COLO829 (cell line): ENCODE data around the gene PTPRO.
A peak's percentile ranks its signal among the peaks of the same experiment; 100 is the strongest.
"Not testable (repeated sequence)": the region's sequence is repeated elsewhere in the genome, so short reads cannot be mapped to it uniquely, and the experiment has no call there.

Experiments used
- DNase-seq: peaks from one replicate; pipeline ENCODE4 v3.0.0; 2012; ENCODE audit warnings: low spot score

Gene PTPRO

DNA sequence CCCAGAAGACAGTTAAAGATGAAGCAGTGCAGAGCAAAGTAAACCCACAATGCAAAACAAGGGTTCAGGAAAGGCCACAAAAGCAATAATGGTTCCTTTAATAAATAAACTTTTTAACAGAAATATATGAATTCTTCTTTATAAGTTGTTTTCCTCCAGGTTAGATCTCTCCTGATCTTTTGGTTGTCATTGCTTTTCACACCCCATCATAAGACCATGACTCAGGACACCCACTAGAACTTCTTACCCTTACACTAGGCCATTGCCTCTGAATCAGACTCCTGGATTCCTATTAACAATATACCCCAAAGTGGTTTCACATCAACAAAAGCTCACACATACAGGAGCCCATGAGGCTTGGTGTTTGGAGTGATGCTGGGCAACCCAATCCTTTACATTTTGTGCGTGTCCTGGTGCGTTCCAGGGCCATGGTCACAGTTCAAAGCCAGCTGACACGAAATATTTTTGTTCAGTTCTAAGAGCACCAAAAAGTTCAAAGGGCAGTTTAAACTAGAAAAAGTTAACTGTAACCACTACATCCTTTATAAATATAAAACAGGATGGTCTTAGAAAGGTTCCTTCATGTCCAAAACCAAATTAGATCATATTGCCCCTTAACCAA lies 279.9 kb downstream of the PTPRO start:
- no peak for DNase-seq

DNA sequence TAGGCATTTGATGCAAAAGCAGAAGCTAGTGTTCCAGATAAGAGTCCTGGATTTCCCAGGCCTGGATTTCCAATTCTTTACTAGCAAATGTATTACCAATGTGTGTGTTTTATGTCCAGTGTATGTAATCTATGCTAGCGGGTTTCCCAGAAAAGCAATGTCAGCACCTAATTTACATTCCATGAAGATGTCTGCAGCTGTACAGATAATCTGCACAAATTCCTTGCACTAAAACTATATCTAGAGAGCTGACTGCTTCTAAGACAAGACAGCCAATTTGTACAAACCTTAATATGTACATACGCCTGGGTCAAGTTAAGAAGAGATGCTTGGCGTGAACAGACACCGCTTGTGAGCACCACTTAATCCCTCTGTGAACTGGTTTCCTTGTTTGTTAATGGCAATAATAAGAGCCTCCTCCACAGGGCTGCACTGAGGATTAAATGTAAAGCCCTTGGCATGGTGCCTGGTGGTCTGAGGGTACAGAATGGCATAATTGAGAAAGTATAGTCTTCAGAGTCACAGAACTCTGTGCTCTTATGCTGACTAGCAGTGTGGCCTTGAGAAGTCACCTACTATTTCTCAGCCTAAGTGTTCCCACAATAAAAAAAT lies 281.3 kb downstream of the PTPRO start:
- no peak for DNase-seq

DNA sequence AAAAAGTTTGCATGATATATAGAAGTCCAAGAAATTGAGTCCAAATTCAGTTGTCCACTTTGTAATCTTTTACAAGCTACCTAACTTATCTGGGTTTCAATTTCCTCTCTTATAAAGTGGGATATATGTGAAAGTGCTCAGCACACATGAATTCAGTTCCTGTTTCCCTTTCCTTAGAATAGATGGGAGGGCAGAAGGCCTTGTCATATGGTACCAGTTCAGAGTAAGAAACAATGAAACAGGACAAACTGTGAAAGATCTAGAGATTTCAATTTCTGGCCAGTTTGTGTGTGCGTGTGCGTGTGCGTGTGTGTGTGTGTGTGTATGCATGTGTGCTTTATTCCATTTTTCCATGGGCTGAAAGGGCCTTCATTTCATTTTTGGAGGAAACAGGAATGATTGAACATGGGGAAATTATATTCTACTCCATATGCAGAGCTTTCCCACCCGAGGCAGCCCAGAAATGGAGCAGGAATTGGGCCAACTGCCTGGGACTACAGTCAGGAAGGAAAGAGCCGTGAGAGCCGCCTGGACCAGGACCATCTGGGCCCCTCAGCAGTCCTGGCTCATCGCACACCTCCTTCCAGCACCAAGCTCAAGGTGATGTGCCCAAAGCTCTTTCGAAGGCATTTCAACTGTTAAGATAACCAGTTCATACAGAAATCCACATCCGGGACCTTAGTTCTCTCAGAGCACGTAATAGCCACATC lies 283.7 kb downstream of the PTPRO start:
- DNase-seq = no peak

DNA sequence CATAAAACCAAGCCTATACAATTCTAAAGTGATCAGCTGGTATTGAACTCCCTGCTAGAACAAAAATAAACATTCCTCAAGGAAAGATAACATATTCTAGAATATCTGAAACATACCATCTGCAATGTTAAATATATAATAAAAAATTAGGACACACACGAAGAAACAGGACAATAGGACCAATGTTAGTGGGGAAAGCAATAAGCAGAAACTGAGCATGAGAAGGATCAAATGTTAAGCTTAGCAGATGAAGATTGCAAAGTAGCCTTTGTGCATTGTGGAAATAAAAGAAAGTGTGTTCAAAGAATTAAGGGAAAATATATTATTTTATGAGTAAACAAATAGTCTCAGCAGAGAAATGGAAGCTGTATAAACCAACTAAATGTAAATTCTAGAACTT lies 286.1 kb downstream of the PTPRO start:
- DNase-seq = no peak

DNA sequence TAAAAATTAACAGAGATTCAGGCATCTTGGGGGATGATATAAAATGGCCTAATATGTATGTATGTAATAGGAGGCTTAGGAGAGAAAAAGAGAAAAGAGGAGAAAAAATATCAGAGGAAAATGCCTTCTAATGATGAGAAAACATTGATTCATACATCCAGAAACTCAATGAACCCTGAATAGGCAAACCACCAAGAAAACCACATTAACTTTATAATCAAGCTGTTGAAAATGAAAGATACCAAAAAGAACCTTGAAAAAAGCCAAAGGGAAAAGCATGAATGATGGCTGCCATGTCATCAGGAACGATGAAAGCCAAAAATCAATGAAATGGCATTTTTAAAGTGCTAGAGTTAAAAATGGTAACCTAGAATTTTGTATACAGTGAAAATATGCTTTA lies 286.6 kb downstream of the PTPRO start:
- DNase-seq = no peak

DNA sequence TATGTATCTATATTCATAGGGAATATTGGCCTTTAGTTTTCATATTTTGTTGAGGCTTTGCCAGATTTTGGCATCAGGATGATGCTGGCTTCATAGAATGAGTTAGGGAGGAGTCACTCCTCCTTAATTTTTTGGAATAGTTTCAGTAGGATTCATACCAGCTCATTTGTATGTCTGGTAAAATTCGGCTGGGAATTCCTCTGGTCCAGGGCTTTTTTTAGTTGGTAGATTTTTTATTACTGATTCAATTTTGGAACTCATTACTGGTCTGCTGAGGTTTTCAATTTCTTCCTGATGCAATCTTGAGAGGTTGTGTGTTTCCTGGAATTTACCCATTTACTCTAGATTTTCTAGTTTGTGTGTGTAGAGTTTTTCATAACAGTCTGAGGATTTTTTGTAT lies 291.7 kb downstream of the PTPRO start:
- DNase-seq = no peak

DNA sequence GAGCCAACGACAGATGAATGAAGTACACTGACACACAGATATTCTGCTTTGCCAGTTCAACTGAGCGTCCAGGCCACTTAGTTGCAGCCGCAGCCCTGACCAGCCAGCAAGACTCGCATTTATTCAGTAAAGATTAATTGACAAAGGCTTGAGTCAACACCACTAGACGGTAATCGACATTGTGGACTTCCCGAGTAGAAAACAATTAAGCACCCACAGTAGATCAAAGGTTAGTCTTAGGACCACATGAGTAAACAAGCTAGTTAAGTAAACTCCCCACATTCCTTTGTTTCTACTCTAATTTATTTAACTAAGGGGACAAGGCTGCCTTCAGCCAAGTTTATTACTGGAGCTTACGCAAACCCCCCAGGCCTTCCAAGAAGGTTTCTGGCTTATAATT lies 294.2 kb downstream of the PTPRO start:
- not testable (repeated sequence) for DNase-seq

DNA sequence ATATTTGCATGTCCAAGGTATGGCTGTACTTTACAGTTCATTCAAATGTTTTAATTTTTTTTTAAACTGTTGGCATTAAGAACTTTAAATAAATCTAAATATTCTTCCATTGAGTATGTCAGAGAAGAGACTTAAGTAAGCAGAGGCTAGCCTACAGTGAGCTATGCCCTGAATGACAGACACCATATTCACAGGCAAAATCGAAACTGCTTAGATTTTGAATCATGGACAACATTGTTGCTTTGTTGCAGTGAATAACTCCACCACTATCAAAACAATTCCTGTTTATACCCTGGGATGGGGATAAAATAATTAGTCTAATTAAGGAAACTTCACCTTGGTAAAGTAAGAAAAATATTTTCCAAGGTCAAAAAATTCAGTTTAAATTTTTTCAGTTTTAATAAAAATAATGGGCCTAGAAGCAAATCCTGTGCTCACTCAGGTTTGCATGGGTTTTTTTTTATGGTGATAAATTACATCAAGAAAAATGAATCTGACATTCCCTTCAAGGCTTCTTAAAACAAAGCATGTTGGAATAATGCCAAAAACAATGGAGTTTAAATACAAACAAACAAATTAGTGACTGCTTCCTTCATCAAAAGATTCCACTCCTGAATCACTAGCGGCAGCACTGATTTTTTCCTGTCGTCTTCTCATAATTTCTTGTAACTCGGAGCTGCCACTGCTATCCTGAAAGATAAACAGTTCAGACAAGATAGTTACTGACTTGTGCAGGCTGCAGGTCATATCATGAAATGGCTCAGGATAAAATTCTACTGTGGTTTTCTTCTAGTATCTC lies 298.6 kb downstream of the PTPRO start:
- no peak for DNase-seq

DNA sequence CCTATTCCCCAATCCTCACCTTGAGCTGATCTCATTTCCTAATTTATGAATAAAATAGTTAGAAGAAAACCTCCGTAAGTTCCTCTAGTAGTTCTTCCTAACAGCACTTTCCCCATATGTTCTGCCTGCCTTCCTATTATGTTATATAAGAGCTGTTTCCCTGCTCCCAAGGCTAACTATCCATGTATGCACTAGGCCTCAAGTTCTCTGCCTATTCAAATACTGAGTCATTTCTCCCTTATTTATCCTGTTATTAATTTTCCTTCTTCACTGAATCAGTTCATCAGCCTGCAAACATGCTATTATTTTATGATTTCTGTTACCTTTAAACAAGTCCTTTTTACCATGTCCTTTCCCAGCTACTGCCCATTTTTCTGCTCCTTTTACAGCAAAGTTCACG lies 302.8 kb downstream of the PTPRO start:
- no peak for DNase-seq

DNA sequence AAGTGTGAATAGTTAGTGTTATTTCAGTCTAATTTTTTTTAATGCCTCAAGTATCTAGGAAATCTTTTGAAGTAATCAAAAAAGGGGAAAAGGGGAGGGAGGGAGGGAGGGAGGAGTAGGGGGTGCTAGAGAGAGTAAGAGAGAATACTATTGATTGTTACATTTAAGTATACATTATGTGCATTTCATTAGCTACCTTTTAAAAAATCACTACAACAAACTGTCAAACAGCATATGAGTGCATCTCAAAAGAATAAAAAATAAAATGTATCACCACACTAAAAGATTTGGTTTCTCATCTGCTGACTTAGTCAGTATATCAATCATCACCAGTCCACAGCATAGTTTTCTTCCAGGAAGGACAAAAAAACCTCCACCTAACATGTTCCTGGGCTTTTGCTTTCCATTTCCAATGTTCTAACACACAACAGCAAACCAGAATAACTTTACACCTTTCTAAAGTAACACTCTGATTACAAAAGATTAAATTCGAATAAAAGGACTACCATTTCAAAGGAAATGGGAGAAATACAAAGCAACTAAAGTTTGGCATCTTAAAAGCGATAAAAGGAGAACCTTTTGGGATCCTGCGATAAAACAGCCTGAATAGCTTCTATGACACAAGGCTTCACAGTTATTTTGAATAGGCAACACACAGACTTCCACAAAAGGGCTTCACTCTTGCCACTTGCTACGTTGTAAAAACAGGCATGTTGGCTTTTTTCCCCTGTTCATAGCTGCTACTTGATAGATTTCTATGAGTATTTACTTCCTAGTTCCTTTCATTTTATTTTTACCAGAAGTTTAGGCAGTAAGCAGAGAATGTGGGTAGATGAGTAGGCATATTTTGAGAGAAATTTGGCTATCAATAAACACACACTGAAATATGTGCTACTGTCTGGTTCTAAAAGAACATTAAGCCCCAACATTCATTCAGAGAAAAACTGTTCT lies 306.0 kb downstream of the PTPRO start:
- DNase-seq = no peak

DNA sequence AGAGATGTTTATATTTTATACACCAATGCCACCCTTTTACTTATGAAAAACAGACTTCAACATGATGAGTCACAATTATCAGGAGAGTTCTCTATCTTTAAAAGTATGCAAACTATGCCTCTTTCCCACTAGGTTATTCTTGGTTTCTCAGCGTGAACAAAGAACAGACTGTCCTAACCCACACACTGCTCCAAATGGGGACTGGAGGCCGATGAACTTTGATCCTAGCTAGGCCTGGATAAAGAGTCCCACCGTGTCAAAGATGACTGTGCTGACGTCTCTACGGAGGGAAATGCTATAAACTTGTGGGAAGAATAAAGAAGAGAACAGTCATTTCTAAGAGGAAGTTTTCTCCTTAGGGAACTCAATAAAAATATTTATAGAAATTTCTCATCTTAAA lies 306.8 kb downstream of the PTPRO start:
- DNase-seq = peak; percentile 83

DNA sequence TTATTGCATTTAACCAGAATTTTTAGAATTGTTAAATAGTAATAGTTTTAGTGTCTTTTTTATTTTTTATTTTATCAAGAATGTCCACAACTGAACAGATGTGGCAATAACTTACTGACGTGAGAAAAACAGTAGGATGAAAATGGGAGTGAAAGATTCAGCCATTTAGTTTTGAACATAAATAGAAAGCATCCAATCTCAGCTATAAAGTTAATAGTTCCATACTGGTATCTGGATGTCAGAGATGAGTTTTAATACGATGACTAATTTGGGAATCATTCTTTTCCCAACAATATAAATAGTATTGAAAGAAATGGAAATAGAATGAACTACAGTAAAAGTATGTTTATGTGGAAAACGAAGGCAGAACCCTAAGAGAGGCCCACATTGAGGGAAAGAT lies 307.5 kb downstream of the PTPRO start:
- peak; percentile 4 for DNase-seq

DNA sequence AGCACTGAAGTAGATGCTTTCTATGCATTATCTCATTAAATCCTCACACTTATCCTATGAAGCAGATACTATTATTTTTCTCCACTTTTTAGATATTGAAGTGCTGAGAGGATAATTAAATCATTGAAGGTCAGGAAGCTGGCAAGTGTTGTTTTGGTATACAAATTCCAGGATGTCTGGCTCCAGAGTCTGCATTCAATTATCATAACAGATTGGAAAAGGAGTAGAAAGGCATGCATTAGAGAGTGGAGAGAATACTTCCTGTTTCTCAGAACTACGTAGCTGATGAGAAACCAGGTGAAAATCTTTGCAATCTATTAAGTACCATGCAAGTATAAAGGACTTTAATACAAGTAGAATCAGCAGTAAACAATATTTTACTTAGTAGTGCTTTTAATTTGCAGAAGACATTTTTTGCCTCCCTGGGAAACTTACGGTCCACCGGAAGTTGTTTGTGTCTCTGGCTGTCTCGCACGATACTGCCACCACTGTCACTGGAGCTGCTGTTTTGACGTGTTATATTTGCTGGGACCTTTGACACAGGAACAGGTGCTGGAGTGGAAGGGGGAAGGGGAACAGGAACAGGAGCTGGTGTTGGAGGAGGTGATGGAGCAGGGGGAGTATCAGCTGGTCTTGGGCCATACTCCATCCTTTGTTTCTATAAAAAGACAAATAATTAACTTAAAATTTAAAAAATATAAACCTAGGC lies 308.9 kb downstream of the PTPRO start:
- DNase-seq = no peak

DNA sequence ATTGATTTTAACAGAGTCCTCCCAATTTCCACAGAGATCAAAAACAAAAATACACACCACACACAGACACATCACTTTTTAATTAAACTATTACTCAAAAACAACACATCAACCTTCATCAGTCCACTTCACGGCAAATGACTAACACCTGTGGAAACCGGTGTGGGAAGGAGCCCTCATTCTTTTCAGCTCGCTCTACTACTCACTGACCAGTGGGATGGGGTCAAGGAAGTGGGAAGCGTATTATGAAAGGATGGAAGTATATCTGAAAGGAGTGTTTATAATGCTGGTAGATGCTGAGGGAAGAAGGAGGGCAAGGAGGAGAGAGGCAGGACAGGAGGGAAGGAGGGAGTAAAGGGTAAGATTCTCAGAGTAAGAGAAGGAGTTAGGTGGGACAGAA lies 310.4 kb downstream of the PTPRO start:
- DNase-seq = no peak

DNA sequence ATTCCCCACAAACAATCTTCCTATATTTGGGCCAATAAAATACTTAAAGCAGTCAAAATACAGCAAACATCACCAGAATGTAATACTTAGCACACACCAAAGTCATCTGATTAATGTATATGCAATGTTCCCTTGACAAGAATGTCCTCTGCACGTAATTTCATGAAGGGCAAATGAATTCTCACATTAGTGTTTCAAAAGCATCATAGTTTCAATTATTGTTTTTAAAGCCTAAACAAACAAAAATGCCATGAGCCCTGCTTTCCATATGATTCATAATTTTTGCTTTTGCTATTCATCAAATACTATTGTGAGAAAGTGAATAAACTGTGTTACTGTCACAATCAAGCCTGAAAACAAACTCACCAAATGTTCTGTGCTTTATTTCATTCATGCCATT lies 310.9 kb downstream of the PTPRO start:
- DNase-seq = no peak

DNA sequence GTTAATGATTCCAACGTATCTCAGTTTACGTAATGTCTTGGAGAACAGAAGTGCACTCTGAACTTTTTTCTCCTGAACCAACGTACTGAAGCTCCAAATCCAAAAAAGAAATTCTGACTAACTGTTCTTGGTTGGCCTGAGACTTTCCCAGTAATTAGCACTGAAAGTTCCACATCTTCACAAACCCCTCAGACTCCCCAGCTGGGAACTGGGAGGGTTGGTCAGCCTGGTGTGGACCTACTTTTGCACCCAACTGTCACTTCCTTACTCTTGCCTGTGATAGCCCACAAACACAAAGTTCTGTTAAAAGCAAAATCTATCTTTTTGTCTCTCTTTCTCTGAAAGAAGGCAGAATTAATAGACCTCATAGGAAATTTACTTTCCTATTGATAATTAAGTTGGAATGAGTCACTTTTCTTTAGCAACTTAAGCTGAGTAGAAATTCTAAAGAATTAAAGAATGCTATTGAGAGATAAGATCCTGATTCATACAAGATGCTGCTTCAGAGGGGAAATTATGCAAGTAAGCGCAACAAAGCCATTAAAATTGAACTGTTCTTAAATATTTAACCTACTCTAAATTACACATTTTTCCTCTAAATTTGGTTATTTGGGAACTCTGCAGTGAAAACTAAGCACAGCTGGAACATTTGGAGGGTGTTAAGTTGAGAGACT lies 311.8 kb downstream of the PTPRO start:
- peak; percentile 49 for DNase-seq

DNA sequence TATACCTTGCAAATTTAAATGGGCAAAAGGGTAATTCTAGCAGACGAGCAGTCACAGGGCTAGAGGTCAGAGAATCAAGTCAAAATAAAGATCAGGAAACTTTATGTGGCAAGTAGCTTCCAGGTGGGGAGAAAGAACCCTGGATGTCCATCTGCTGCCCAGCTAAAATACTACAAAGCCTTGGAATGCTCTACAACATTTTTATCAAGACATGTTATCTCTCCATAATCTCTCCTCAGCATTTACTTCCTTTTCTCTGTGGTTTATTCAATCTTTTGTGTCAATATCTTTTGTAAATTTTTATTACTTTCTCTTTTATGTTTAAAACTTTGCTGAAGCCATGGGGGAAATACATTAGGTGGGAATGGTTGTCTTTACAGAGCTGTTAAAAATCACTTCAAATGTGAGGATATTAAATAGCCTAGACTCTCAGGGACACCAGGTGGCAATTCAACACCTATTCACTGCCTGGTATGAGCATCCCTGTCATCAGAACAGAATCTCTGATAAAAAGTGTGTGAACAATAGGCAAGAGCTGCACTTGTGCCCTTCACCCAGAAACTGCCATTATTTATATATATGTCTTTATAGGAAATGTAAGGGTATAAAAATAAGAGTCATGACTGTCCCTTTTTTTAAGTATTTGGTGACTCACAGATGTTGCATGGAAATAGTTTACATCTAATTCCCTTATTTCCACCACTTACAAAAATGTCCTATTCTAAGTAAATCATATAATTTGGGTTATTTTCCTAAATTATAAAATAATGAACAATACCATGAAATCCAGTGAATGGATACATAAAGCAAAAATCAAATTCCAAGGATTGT lies 314.0 kb downstream of the PTPRO start:
- no peak for DNase-seq

DNA sequence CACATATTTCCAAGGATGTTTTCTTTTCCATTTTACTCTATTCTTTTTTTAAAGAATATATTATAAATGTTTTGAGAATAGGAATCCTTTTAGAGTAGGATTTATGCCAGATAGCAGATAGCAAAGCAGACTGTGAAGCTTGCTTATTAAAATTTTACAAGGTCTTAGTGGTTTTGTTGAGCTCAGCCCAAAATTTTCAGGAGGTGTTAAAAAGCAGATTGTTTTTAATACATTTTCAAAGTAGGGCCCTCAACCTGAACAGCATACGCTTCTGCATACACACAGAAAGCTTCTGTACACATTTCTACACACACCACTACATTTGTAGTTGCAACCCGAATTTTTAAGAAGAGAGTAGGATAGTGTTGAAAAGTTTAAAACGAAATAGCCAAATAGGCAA lies 315.9 kb downstream of the PTPRO start:
- DNase-seq = no peak

DNA sequence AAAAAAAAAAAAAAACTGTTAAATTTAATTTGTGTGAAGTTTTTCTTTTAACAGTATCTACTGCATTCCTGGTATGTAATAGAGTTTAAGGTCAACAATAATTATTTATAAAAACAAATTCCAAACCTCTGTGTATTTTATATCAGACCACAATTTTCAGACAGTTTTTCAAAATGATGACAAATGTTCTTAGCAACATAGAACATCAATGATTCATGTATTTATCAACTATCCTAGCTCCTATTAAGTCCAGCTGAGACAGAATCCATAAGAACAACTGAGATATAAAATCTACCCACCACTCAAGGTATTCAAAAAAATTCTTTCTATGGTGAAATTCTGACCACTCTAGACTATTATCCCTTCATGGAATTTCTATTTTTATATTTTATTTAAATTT lies 322.4 kb downstream of the PTPRO start:
- DNase-seq = no peak

DNA sequence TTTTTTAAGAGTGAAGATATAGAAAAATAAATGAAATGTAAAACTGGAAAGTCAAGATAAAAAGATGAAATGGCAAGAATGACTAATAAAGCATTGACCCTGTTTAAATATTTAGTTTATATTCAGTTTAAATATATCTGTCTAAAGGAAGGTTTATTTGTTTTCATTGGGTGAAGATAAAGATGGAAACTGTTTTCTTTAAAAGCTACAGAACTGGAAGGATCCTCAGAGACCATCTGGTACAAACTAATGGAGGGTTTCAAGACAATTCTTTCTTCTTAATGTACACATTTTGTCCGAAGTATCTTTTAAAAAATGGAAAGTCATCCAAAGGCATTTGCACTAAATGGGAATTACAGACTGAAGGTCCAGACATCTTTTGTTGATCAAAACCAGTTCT lies 324.3 kb downstream of the PTPRO start:
- DNase-seq = no peak
